HG03432 (cell line): ENCODE measurements around the gene FAXC.
"Not testable (repeated sequence)": the region's sequence is repeated elsewhere in the genome, so short reads cannot be mapped to it uniquely, and the experiment has no call there.

Source experiments
- ATAC-seq: cut with Tn5 transposase; IDR thresholded peaks from one replicate; pipeline ENCODE4 v1.9.1; 2021; ENCODE audit warnings: mild to moderate bottlenecking, moderate library complexity; ENCODE audit not compliant: unreplicated experiment

The FAXC gene

GRCh38 chr6:99344289-99344688, 5.2 kb downstream of the FAXC start:
- peak; percentile 67 for ATAC-seq

GRCh38 chr6:99341862-99342455, 7.5 kb downstream of the FAXC start:
- no peak for ATAC-seq

- ATAC-seq = no peak
Observed at GRCh38 chr6:99338188-99338587, 11.3 kb downstream of the FAXC start.

GRCh38 chr6:99335298-99335697, 14.2 kb downstream of the FAXC start:
- not testable (repeated sequence) for ATAC-seq

GRCh38 chr6:99334526-99335127, 14.8 kb downstream of the FAXC start:
- peak; percentile 42 for ATAC-seq

- peak; percentile 91 for ATAC-seq
Observed at GRCh38 chr6:99333068-99333467, 16.4 kb downstream of the FAXC start.

- ATAC-seq = no peak
Observed at GRCh38 chr6:99331531-99331930, 17.9 kb downstream of the FAXC start.

GRCh38 chr6:99330159-99330558, 19.3 kb downstream of the FAXC start:
- peak; percentile 74 for ATAC-seq

- ATAC-seq = no peak
Observed at GRCh38 chr6:99324996-99325395, 24.5 kb downstream of the FAXC start.

- no peak for ATAC-seq
Observed at GRCh38 chr6:99318566-99318965, 30.9 kb downstream of the FAXC start.

- ATAC-seq = no peak
Observed at GRCh38 chr6:99312354-99312753, 37.1 kb downstream of the FAXC start.

GRCh38 chr6:99310553-99310952, 38.9 kb downstream of the FAXC start:
- no peak for ATAC-seq

- no peak for ATAC-seq
Observed at GRCh38 chr6:99309557-99309956, 39.9 kb downstream of the FAXC start.

GRCh38 chr6:99308788-99309187, 40.7 kb downstream of the FAXC start:
- ATAC-seq = no peak

GRCh38 chr6:99307295-99307907, 42.1 kb downstream of the FAXC start:
- ATAC-seq = no peak

GRCh38 chr6:99306341-99306740, 43.1 kb downstream of the FAXC start:
- no peak for ATAC-seq

- ATAC-seq = no peak
Observed at GRCh38 chr6:99305021-99305554, 44.4 kb downstream of the FAXC start.

GRCh38 chr6:99297415-99297814, 52.1 kb downstream of the FAXC start:
- ATAC-seq = no peak

GRCh38 chr6:99297006-99297405, 52.5 kb downstream of the FAXC start:
- no peak for ATAC-seq

- ATAC-seq = no peak
Observed at GRCh38 chr6:99296261-99296660, 53.2 kb downstream of the FAXC start.

GRCh38 chr6:99295276-99295675, 54.2 kb downstream of the FAXC start:
- no peak for ATAC-seq

- no peak for ATAC-seq
Observed at GRCh38 chr6:99294786-99295185, 54.7 kb downstream of the FAXC start.
